ENCODE data around the gene IBTK.

GRCh38 chr6:82166493-82166892 lies 81.1 kb downstream of the IBTK start:
- no peak for TF ChIP-seq CTCF (IDR thresholded peaks at IDR 0.05)
- TF ChIP-seq POLR2AphosphoS5 (IDR thresholded peaks at IDR 0.05): no peak

All from prostate gland (tissue), 2 donors.